IMR-90 (cell line): ENCODE data around the gene GLT1D1. TPM values are rescaled to one million over a fixed set of nuclear protein-coding genes. Genes with fewer than 3 reads are reported as not detected.

Experiments
- ATAC-seq: fragments of 200-7000 bp; cut with Tn5 transposase; 2 replicates; pipeline ENCODE4 v1.9.1; 2020; ENCODE audit warnings: low read depth, mild to moderate bottlenecking, moderate library complexity
- BruUV-seq: library from RNA; stranded (reverse); fragments of 400-500 nt; replicated peaks from 2 replicates; lab custom pipeline; 2021; lab: Mats Ljungman, UMichigan
- CTCF ChIA-PET: fragments of 300-600 bp; formaldehyde crosslinking; extraction: SDS; loops from one replicate; lab custom pipeline; 2021; ENCODE audit warnings: antibody characterized with exemption; lab: Yijun Ruan, JAX
- POLR2A ChIA-PET: fragments of 300-600 bp; sonication (Branson Sonifier 250); formaldehyde crosslinking; loops from one replicate; lab custom pipeline; 2022; ENCODE audit warnings: antibody characterized with exemption; ENCODE audit not compliant: unreplicated experiment; lab: Charles Lee
- DNase-seq: peaks from one replicate; pipeline ENCODE4 v3.0.0; 2013
- H2AFZ ChIP-seq: replicated peaks from 2 replicates; pipeline ENCODE3; 2013; ENCODE audit warnings: low read length, mild to moderate bottlenecking; ENCODE audit not compliant: poor library complexity
- H2AK5ac ChIP-seq: 2 replicates; pipeline ENCODE4 v1.6.1; 2013; ENCODE audit warnings: low read depth, low read length, inconsistent platforms
- H2AK9ac ChIP-seq: replicated peaks from 2 replicates; pipeline ENCODE3; 2013; ENCODE audit warnings: mild to moderate bottlenecking, low read depth, low read length, moderate library complexity; ENCODE audit not compliant: poor library complexity
- H2BK120ac ChIP-seq: 2 replicates; pipeline ENCODE4 v1.6.1; 2013; ENCODE audit warnings: low read depth, low read length, inconsistent platforms
- H2BK15ac ChIP-seq: 3 replicates; pipeline ENCODE4 v1.6.1; 2013; ENCODE audit warnings: low read depth, low read length, inconsistent platforms
- H2BK20ac ChIP-seq: 2 replicates; pipeline ENCODE4 v1.6.1; 2013; ENCODE audit warnings: low read depth, mild to moderate bottlenecking, inconsistent platforms, low read length, moderate library complexity
- H2BK5ac ChIP-seq: 2 replicates; pipeline ENCODE4 v1.6.1; 2013; ENCODE audit warnings: mild to moderate bottlenecking, low read depth, low read length, inconsistent platforms; ENCODE audit not compliant: poor library complexity, severe bottlenecking
- H3K14ac ChIP-seq: replicated peaks from 2 replicates; pipeline ENCODE4 v1.6.1; 2013; ENCODE audit warnings: low read depth, low read length, inconsistent platforms
- H3K18ac ChIP-seq: 2 replicates; pipeline ENCODE4 v1.6.1; 2013; ENCODE audit warnings: low read depth, low read length, control low read depth
- H3K23ac ChIP-seq: 2 replicates; pipeline ENCODE4 v1.6.1; 2013; ENCODE audit warnings: low read depth, low read length, inconsistent platforms
- H3K27ac ChIP-seq: 2 replicates; pipeline ENCODE4 v1.5.1; 2013; ENCODE audit warnings: mild to moderate bottlenecking, control low read depth, low read length; ENCODE audit not compliant: insufficient read depth
- H3K27me3 ChIP-seq: 2 replicates; pipeline ENCODE4 v1.6.1; 2013; ENCODE audit warnings: low read length; ENCODE audit not compliant: control insufficient read depth, insufficient read depth
- H3K36me3 ChIP-seq: 2 replicates; pipeline ENCODE4 v1.6.1; 2013; ENCODE audit warnings: low read length, mixed read lengths; ENCODE audit not compliant: control insufficient read depth, insufficient read depth
- H3K4ac ChIP-seq: 2 replicates; pipeline ENCODE4 v1.6.1; 2013; ENCODE audit warnings: low read depth, low read length, inconsistent platforms
- H3K4me1 ChIP-seq: 2 replicates; pipeline ENCODE4 v1.6.1; 2013; ENCODE audit warnings: low read length, mixed read lengths; ENCODE audit not compliant: control insufficient read depth, insufficient read depth
- H3K4me2 ChIP-seq: 2 replicates; pipeline ENCODE4 v1.6.1; 2013; ENCODE audit warnings: low read depth, mild to moderate bottlenecking, control low read depth, low read length, moderate library complexity
- H3K4me3 ChIP-seq: 2 replicates; pipeline ENCODE4 v1.5.1; 2013; ENCODE audit warnings: low read depth, mild to moderate bottlenecking, control low read depth, low read length, moderate library complexity; ENCODE audit not compliant: insufficient read depth
- H3K56ac ChIP-seq: 2 replicates; pipeline ENCODE4 v1.6.1; 2013; ENCODE audit warnings: low read length, inconsistent platforms; ENCODE audit not compliant: insufficient read depth; ENCODE audit errors: extremely low read depth
- H3K79me1 ChIP-seq, 2 experiments: 2 replicates each; pipeline ENCODE4 v1.6.1; 2013; ENCODE audit warnings: low read length in 2 of 2, inconsistent platforms in 1 of 2, low read depth in 1 of 2
- H3K9ac ChIP-seq: 2 replicates; pipeline ENCODE4 v1.6.1; 2013; ENCODE audit warnings: low read depth, low read length, control low read depth
- H3K9me1 ChIP-seq: 2 replicates; pipeline ENCODE4 v1.6.1; 2013; ENCODE audit warnings: low read length, inconsistent platforms; ENCODE audit not compliant: insufficient read depth
- H3K9me3 ChIP-seq: 2 replicates; pipeline ENCODE4 v1.6.1; 2013; ENCODE audit warnings: low read length; ENCODE audit not compliant: control insufficient read depth, insufficient read depth
- H4K20me1 ChIP-seq: 2 replicates; pipeline ENCODE4 v1.6.1; 2013; ENCODE audit warnings: low read length, inconsistent platforms; ENCODE audit not compliant: insufficient read depth
- H4K5ac ChIP-seq: 2 replicates; pipeline ENCODE4 v1.6.1; 2013; ENCODE audit warnings: mild to moderate bottlenecking, low read depth, low read length, control low read depth
- H4K8ac ChIP-seq, 2 experiments: 2 replicates each; pipeline ENCODE4 v1.6.1; 2013; ENCODE audit warnings: low read depth in 2 of 2, low read length in 2 of 2, control low read depth in 1 of 2, inconsistent platforms in 1 of 2
- H4K91ac ChIP-seq: 2 replicates; pipeline ENCODE4 v1.6.1; 2013; ENCODE audit warnings: low read depth, low read length, inconsistent platforms; ENCODE audit not compliant: insufficient read depth
- RCOR1 ChIP-seq: IDR thresholded peaks from 2 replicates; pipeline ENCODE4 v1.6.1; 2012; ENCODE audit warnings: mild to moderate bottlenecking, low read length, improper control_type of control experiment; ENCODE audit not compliant: insufficient replicate concordance
- WGBS, 2 experiments: methylation state at CpG; one replicate each; pipeline versions ENCODE4 v1.1.5 to v1.1.7; 2013; ENCODE audit warnings: missing lambda C conversion rate in 2 of 2; ENCODE audit not compliant: insufficient read length in 1 of 2; ENCODE audit errors: extremely low coverage in 2 of 2; 5-methylcytosine and 5-hydroxymethylcytosine counted together
- dilution Hi-C: fragments of 300-500 bp; cut with HindIII; formaldehyde crosslinking; loops from one replicate; pipeline ENCODE4 v1.14.3; 2018; ENCODE audit warnings: low sequenced_read_pairs; ENCODE audit not compliant: unreplicated experiment
- in situ Hi-C: fragments of 300-500 bp; cut with MboI; formaldehyde crosslinking; loops from 3 replicates; pipeline ENCODE4 v1.14.3; 2019; ENCODE audit warnings: low sequenced_read_pairs, inconsistent platforms, mixed read lengths
- intact Hi-C: fragments of 100-400 bp; cut with micrococcal nuclease; formaldehyde crosslinking; loops from 2 replicates; pipeline ENCODE4 v1.10.0; 2022
- polyA plus RNA-seq, 3 experiments: library from polyadenylated mRNA; depleted of rRNA; stranded (reverse); fragments of >200 nt; gene quantifications; 2 replicates each; pipeline ENCODE4 v1.2.3, GENCODE V29; 2012; ENCODE audit warnings: low replicate concordance in 1 of 3
- total RNA-seq: library from RNA; depleted of rRNA; stranded (reverse); fragments of >200 nt; gene quantifications from 2 replicates; pipeline ENCODE4 v1.2.3, GENCODE V29; 2012

GLT1D1 gene
- total and polyA plus RNA-seq, 2 of the 4 experiments (the other 2 are of a cell fraction), result not detected

- ATAC-seq (no peak), DNase-seq (no peak)
- no peak overlapping the region for H2BK20ac ChIP-seq
- no peak overlapping the region for H3K9ac ChIP-seq
- no peak overlapping the region for H3K14ac ChIP-seq
- H3K79me1 ChIP-seq, result peaks cover 30 to 37% of the 10 kb centered on the region in 2 experiments
- H4K5ac ChIP-seq, result no peak overlapping the region
- H3K27me3 ChIP-seq, result no peaks in the 10 kb centered on the region
- no peak overlapping the region for H4K91ac ChIP-seq
- H3K56ac ChIP-seq, result no peak overlapping the region
- in situ Hi-C loops, result no loop called here
- BruUV-seq, result no TSS peak
- no peak for TF ChIP-seq RCOR1
- H3K4ac ChIP-seq, result no peak overlapping the region
- H2BK5ac ChIP-seq, result no peak overlapping the region
- ChIA-PET POLR2A (no interaction called here), CTCF (no interaction called here)
- H2BK120ac ChIP-seq, result no peak overlapping the region
- H3K18ac ChIP-seq, result no peak overlapping the region
- no peak overlapping the region for H4K8ac ChIP-seq
- H3K27ac ChIP-seq, result no peak overlapping the region
- no peak overlapping the region for H3K4me2 ChIP-seq
- no peak overlapping the region for H2AFZ ChIP-seq
- H2AK9ac ChIP-seq, result no peak overlapping the region
- H2BK15ac ChIP-seq, result no peak overlapping the region
- 100% methylated on average over 2 of the region's 9 CpGs; no CpG with 5 or more reads in 1 of the 2 experiments for WGBS, 2 experiments
- peaks cover 10% of the 10 kb centered on the region for H3K4me1 ChIP-seq
- peaks cover 2% of the 10 kb centered on the region; the same call in 1 of the 2 replicates for H3K9me3 ChIP-seq
- H2AK5ac ChIP-seq, result no peak overlapping the region
- H3K4me3 ChIP-seq, result no peak overlapping the region
- peaks cover 16% of the 10 kb centered on the region for H4K20me1 ChIP-seq
- dilution Hi-C loops, result no loop called here
- no peak overlapping the region for H3K23ac ChIP-seq
- peaks cover 12% of the 10 kb centered on the region; the same call in 1 of the 2 replicates for H3K9me1 ChIP-seq
- peaks cover 21% of the 10 kb centered on the region for H3K36me3 ChIP-seq
- intact Hi-C loops, result no loop called here
These were observed 46.7 kb upstream of the GLT1D1 start for GRCh38 chr12:128806573-128806972.
